Measurements from ENCODE around the gene HCN3. TPM values are rescaled to one million over a fixed set of nuclear protein-coding genes. Genes with fewer than 3 reads are reported as not detected.

Gene HCN3
- total RNA-seq, 5 donors from 2014 or later (not counting 1 experiment from before 2014, with no cell fraction given): 1.7 to 4.1 (median 4.0) TPM

GRCh38 chr1:155273343-155274245 lies 3.7 kb upstream of the HCN3 start, which contains the start of gene CLK2:
Gene CLK2, minus strand, starts transcription at chr1:155273504. Its CDS starts 2,527 bp downstream, at chr1:155270977.
- under 1% methylated on average over 38 of the region's 61 CpGs for WGBS (ENCODE audit: insufficient coverage)
- Histone ChIP-seq H3K36me3 (ENCODE audit: control insufficient read depth in 2 of 2, extremely low read depth in 1 of 2, insufficient read depth in 1 of 2, low read length in 1 of 2) (peaks cover 7 to 27% of the 10 kb centered on the region in 2 donors), H3K9me3 (no peaks in the 10 kb centered on the region), H3K4me1 (ENCODE audit: control insufficient read depth in 1 of 2, extremely low read depth in 1 of 2, insufficient read depth in 2 of 2, low read length in 2 of 2) (peaks cover 23 to 44% of the 10 kb centered on the region in 2 experiments), H3K4me3 (ENCODE audit: control insufficient read depth in 1 of 2, extremely low read depth in 1 of 2, low read length in 1 of 2) (peak within 1 kb of the TSS; percentile 59 to 78), H3K27me3 (replicated peaks in 1 of 2; ENCODE audit: control insufficient read depth in 2 of 2, extremely low read depth in 1 of 2, insufficient read depth in 2 of 2, low read length in 1 of 2) (no peaks in the 10 kb centered on the region), H3K27ac (ENCODE audit: low read length) (peak within 1 kb of the TSS; percentile 67)
- H3K9me3 Mint-ChIP-seq: no peaks in the 10 kb centered on the region
- DNase-seq (peak; percentile 86 to 97 (median 93)), ATAC-seq (replicated peaks in 1 of 4) (peak; percentile 86 to 88 (median 87))
- peaks cover 46 to 55% (median 53%) of the 10 kb centered on the region in 3 donors for H3K4me1 Mint-ChIP-seq
- CTCF ChIA-PET: interaction anchor here (0.5 to 1.3 kb wide), 12 partner anchors 8 to 834 kb away, joined by 3 to 12 read pairs (median 4); partner anchors contain the start of genes CKS1B (in 1 of the 2), FDPS (in 1 of the 2) and KRTCAP2 (in 1 of the 2)
- no peaks in the 10 kb centered on the region for H3K27me3 Mint-ChIP-seq
- H3K4me3 Mint-ChIP-seq: peak within 1 kb of the TSS; percentile 90 to 93 (median 92)
- peak within 1 kb of the TSS; percentile 91 to 92 for H3K27ac Mint-ChIP-seq
- H3K36me3 Mint-ChIP-seq: peaks cover 19% of the 10 kb centered on the region
- POLR2A ChIA-PET: interaction anchor here in 1 of 2 donors (0.5 to 1.2 kb wide), 2 partner anchors 14 to 35 kb away, joined by 5 to 9 read pairs; partner anchors contain the start of gene FDPS

GRCh38 chr1:155277902-155278688 lies 832 bp downstream of the HCN3 start:
- Mint-ChIP-seq H3K36me3 (no peaks in the 10 kb centered on the region), H3K4me1 (peaks cover 26 to 33% (median 29%) of the 10 kb centered on the region in 3 donors), H3K27ac (peak overlapping the region in 1 of 2 donors; percentile 31), H3K9me3 (no peaks in the 10 kb centered on the region), H3K4me3 (peak overlapping the region; percentile 67 to 70 (median 69)), H3K27me3 (no peaks in the 10 kb centered on the region)
- Histone ChIP-seq H3K36me3 (ENCODE audit: control insufficient read depth in 2 of 2, extremely low read depth in 1 of 2, insufficient read depth in 1 of 2, low read length in 1 of 2) (no peaks in the 10 kb centered on the region), H3K27ac (ENCODE audit: low read length) (peak overlapping the region; percentile 44), H3K4me1 (ENCODE audit: control insufficient read depth in 1 of 2, extremely low read depth in 1 of 2, insufficient read depth in 2 of 2, low read length in 2 of 2) (peaks cover 20 to 35% of the 10 kb centered on the region in 2 experiments), H3K9me3 (no peaks in the 10 kb centered on the region), H3K27me3 (replicated peaks in 1 of 2; ENCODE audit: control insufficient read depth in 2 of 2, extremely low read depth in 1 of 2, insufficient read depth in 2 of 2, low read length in 1 of 2) (no peaks in the 10 kb centered on the region), H3K4me3 (ENCODE audit: control insufficient read depth in 1 of 2, extremely low read depth in 1 of 2, low read length in 1 of 2) (peak overlapping the region; percentile 48 to 49)
- POLR2A ChIA-PET: no interaction called here
- peak; percentile 41 to 85 (median 78) for DNase-seq
- CTCF ChIA-PET: interaction anchor here in 1 of 2 donors (0.9 to 2.0 kb wide), 2 partner anchors 28 to 45 kb away, joined by 4 to 10 read pairs; no protein-coding TSS in a partner anchor
- ATAC-seq (replicated peaks in 1 of 4): peak; percentile 11 to 64 (median 24)
- WGBS (ENCODE audit: insufficient coverage): 0% methylated on average over 21 of the region's 29 CpGs

GRCh38 chr1:155278689-155279160 lies 1.5 kb downstream of the HCN3 start:
- ChIA-PET CTCF (interaction anchor here (0.6 to 2.0 kb wide), 3 partner anchors 28 to 85 kb away, joined by 4 to 10 read pairs (median 8); no protein-coding TSS in a partner anchor), POLR2A (no interaction called here)
- H3K4me3 ChIP-seq (ENCODE audit: control insufficient read depth in 1 of 2, extremely low read depth in 1 of 2, low read length in 1 of 2): no peak overlapping the region
- peaks cover 22 to 28% (median 24%) of the 10 kb centered on the region in 3 donors for H3K4me1 Mint-ChIP-seq
- DNase-seq: no peak
- no peak for ATAC-seq (replicated peaks in 1 of 4)
- peaks cover 19 to 32% of the 10 kb centered on the region in 2 experiments for H3K4me1 ChIP-seq (ENCODE audit: control insufficient read depth in 1 of 2, extremely low read depth in 1 of 2, insufficient read depth in 2 of 2, low read length in 2 of 2)
- no peaks in the 10 kb centered on the region for H3K9me3 Mint-ChIP-seq
- no peaks in the 10 kb centered on the region for H3K36me3 ChIP-seq (ENCODE audit: control insufficient read depth in 2 of 2, extremely low read depth in 1 of 2, insufficient read depth in 1 of 2, low read length in 1 of 2)
- H3K27ac Mint-ChIP-seq: peak overlapping the region in 1 of 2 donors; percentile 31
- no peaks in the 10 kb centered on the region for H3K36me3 Mint-ChIP-seq
- H3K4me3 Mint-ChIP-seq: peak overlapping the region; percentile 67 to 70 (median 69)
- no peaks in the 10 kb centered on the region for H3K9me3 ChIP-seq
- peak overlapping the region; percentile 36 for H3K27ac ChIP-seq (ENCODE audit: low read length)
- H3K27me3 ChIP-seq (replicated peaks in 1 of 2; ENCODE audit: control insufficient read depth in 2 of 2, extremely low read depth in 1 of 2, insufficient read depth in 2 of 2, low read length in 1 of 2): no peaks in the 10 kb centered on the region
- H3K27me3 Mint-ChIP-seq: no peaks in the 10 kb centered on the region
- 81% methylated on average over 5 of the region's 10 CpGs for WGBS (ENCODE audit: insufficient coverage)

- H3K36me3 Mint-ChIP-seq: no peaks in the 10 kb centered on the region
- peaks cover 19 to 25% (median 23%) of the 10 kb centered on the region in 3 donors for H3K4me1 Mint-ChIP-seq
- no peak for DNase-seq
- peaks cover 17 to 28% of the 10 kb centered on the region in 2 experiments for H3K4me1 ChIP-seq (ENCODE audit: control insufficient read depth in 1 of 2, extremely low read depth in 1 of 2, insufficient read depth in 2 of 2, low read length in 2 of 2)
- no peaks in the 10 kb centered on the region for H3K9me3 Mint-ChIP-seq
- H3K9me3 ChIP-seq: no peaks in the 10 kb centered on the region
- no CpG with 5 or more reads among the region's 2 CpGs for WGBS (ENCODE audit: insufficient coverage)
- no peak overlapping the region for H3K4me3 ChIP-seq (ENCODE audit: control insufficient read depth in 1 of 2, extremely low read depth in 1 of 2, low read length in 1 of 2)
- ChIA-PET CTCF (interaction anchor here (0.6 to 2.0 kb wide), 3 partner anchors 13 to 85 kb away, joined by 3 to 10 read pairs (median 8); no protein-coding TSS in a partner anchor), POLR2A (no interaction called here)
- H3K36me3 ChIP-seq (ENCODE audit: control insufficient read depth in 2 of 2, extremely low read depth in 1 of 2, insufficient read depth in 1 of 2, low read length in 1 of 2): no peaks in the 10 kb centered on the region
- no peak overlapping the region for H3K27ac Mint-ChIP-seq
- H3K27ac ChIP-seq (ENCODE audit: low read length): no peak overlapping the region
- no peak for ATAC-seq (replicated peaks in 1 of 4)
- H3K27me3 ChIP-seq (replicated peaks in 1 of 2; ENCODE audit: control insufficient read depth in 2 of 2, extremely low read depth in 1 of 2, insufficient read depth in 2 of 2, low read length in 1 of 2): no peaks in the 10 kb centered on the region
- H3K4me3 Mint-ChIP-seq: no peak overlapping the region
- H3K27me3 Mint-ChIP-seq: no peaks in the 10 kb centered on the region
Observed at GRCh38 chr1:155279268-155279667, 2.0 kb downstream of the HCN3 start.

GRCh38 chr1:155282488-155283091 lies 5.3 kb downstream of the HCN3 start:
- Histone ChIP-seq H3K9me3 (no peaks in the 10 kb centered on the region), H3K27ac (ENCODE audit: low read length) (no peak overlapping the region), H3K27me3 (replicated peaks in 1 of 2; ENCODE audit: control insufficient read depth in 2 of 2, extremely low read depth in 1 of 2, insufficient read depth in 2 of 2, low read length in 1 of 2) (peaks cover 0 to 2% of the 10 kb centered on the region in 2 experiments), H3K4me3 (ENCODE audit: control insufficient read depth in 1 of 2, extremely low read depth in 1 of 2, low read length in 1 of 2) (no peak overlapping the region), H3K36me3 (ENCODE audit: control insufficient read depth in 2 of 2, extremely low read depth in 1 of 2, insufficient read depth in 1 of 2, low read length in 1 of 2) (no peaks in the 10 kb centered on the region), H3K4me1 (ENCODE audit: control insufficient read depth in 1 of 2, extremely low read depth in 1 of 2, insufficient read depth in 2 of 2, low read length in 2 of 2) (peaks cover 3 to 14% of the 10 kb centered on the region in 2 experiments)
- Mint-ChIP-seq H3K4me3 (no peak overlapping the region), H3K4me1 (peaks cover 7 to 8% (median 8%) of the 10 kb centered on the region in 3 donors), H3K27me3 (no peaks in the 10 kb centered on the region), H3K9me3 (no peaks in the 10 kb centered on the region), H3K27ac (no peak overlapping the region), H3K36me3 (no peaks in the 10 kb centered on the region)
- ChIA-PET POLR2A (no interaction called here), CTCF (no interaction called here)
- WGBS (ENCODE audit: insufficient coverage): 93% methylated on average over 12 of the region's 29 CpGs
- ATAC-seq (replicated peaks in 1 of 4) (no peak), DNase-seq (no peak)
